Immature natural killer cell (primary cell): ENCODE results near the gene EBF4. TPM values are rescaled to one million over a fixed set of nuclear protein-coding genes. Genes with fewer than 3 reads are reported as not detected.
"Not testable (repeated sequence)": the region's sequence is repeated elsewhere in the genome, so short reads cannot be mapped to it uniquely, and the experiment has no call there.

ENCODE experiments used
- DNase-seq, 3 donors: peaks; one replicate each; pipeline ENCODE4 v3.0.0; 2022; ENCODE audit warnings: mixed read lengths in 1 of 3
- H3K27ac Mint-ChIP-seq, 6 donors: one replicate each; pipeline ENCODE4 v1.8.0; 2020; ENCODE audit warnings: mixed read lengths in 6 of 6, mild to moderate bottlenecking in 5 of 6, inconsistent platforms in 4 of 6, moderate library complexity in 3 of 6
- H3K27me3 Mint-ChIP-seq, 3 donors: one replicate each; pipeline ENCODE4 v1.8.0; 2020 to 2021; ENCODE audit warnings: low read depth in 3 of 3, mild to moderate bottlenecking in 3 of 3, mixed read lengths in 3 of 3, moderate library complexity in 3 of 3, inconsistent platforms in 1 of 3
- H3K36me3 Mint-ChIP-seq, 3 donors: one replicate each; pipeline ENCODE4 v1.8.0; 2020; ENCODE audit warnings: mixed read lengths in 3 of 3, inconsistent platforms in 2 of 3, mild to moderate bottlenecking in 2 of 3
- H3K4me1 Mint-ChIP-seq, 2 donors: one replicate each; pipeline ENCODE4 v1.8.0; 2020; ENCODE audit warnings: inconsistent platforms in 2 of 2, mild to moderate bottlenecking in 2 of 2, mixed read lengths in 2 of 2, moderate library complexity in 1 of 2
- H3K4me3 Mint-ChIP-seq, 5 donors: one replicate each; pipeline ENCODE4 v1.8.0; 2020; ENCODE audit warnings: mild to moderate bottlenecking in 5 of 5, mixed read lengths in 5 of 5, inconsistent platforms in 3 of 5, moderate library complexity in 3 of 5
- H3K9me3 Mint-ChIP-seq, 6 donors: one replicate each; pipeline ENCODE4 v1.8.0; 2020; ENCODE audit warnings: mild to moderate bottlenecking in 6 of 6, mixed read lengths in 6 of 6, inconsistent platforms in 4 of 6, moderate library complexity in 3 of 6
- polyA plus RNA-seq, 3 donors: library from polyadenylated mRNA; unstranded; fragments of 300-500 nt; fragmentation: Illumina TruSeq; gene quantifications; one replicate each; pipeline ENCODE4 v1.2.3, GENCODE V29; 2021

The EBF4 gene
- polyA plus RNA-seq, 3 donors from 2014 or later = 1.3 to 1.8 (median 1.7) TPM

DNA sequence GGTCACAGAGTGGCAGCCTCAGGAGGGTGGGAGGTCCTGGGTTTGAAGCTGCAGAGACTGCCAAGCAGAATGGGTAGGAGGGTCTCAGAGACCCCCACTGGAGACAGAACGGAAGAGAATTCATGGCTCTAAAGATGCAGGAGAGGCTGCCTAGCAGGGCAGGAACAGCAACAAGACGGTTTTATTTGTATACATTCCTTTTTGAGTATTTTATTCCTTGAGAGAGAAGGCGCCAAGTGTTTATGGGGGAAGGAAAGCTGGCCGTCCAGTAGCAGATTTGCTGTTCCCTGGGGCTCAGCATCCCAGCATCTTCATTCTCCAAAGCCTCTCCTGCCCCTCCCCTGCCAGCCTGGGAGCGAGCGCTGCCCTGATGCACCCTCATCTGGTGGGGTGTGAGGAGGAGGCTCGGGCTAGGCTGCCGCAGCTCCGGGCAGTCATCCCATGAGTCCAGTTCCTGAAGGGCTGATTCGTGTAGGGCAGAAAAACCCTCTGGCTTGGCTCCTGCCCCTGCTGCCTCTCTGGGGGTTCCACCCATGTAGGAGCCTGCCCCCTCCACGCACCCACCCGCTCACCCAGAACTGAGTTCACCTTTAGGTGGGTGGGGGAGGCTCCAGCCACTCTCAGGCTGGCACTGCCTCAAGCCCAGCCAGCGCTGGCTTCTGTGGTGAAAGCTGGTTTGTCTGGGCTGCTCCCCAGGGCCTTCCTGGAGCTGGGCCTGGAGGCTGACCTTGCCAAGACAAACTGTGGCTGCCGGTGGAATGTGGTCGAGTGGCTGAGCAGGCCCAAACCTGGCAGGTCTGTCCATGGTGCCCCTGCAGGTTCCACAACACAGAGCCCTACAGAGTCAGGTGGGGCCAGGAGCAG lies 75.4 kb downstream of the EBF4 start:
- Mint-ChIP-seq H3K36me3 (no peaks in the 10 kb centered on the region), H3K4me3 (no peak overlapping the region), H3K27ac (no peak overlapping the region), H3K9me3 (no peaks in the 10 kb centered on the region), H3K27me3 (peaks cover 2 to 8% (median 4%) of the 10 kb centered on the region in 3 donors), H3K4me1 (peaks cover 17 to 18% of the 10 kb centered on the region in 2 donors)
- DNase-seq = no peak

DNA sequence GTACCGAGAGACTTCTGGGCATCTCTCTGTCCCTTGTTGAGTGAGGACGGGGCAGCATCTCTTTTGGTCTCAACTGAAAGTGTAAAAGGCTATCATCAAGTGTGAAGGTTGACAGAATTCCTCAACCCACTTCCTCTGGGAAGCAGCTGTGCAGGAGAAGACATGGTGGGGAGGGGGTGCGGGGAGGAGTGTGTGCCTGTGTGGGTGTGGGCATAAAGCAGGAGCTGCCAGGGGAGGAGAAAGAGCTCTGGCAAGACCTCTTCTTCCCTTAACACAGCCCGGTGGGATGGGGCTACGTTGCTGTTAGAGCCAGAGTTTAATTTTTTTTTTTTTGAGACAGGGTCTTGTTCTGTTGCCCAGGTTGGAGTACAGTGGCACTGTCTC lies 76.0 kb downstream of the EBF4 start:
- H3K27me3 Mint-ChIP-seq = peaks cover 2 to 8% (median 4%) of the 10 kb centered on the region in 3 donors
- H3K4me3 Mint-ChIP-seq = no peak overlapping the region
- H3K9me3 Mint-ChIP-seq = no peaks in the 10 kb centered on the region
- peaks cover 17 to 18% of the 10 kb centered on the region in 2 donors for H3K4me1 Mint-ChIP-seq
- H3K27ac Mint-ChIP-seq = no peak overlapping the region
- DNase-seq = no peak
- H3K36me3 Mint-ChIP-seq = no peaks in the 10 kb centered on the region

DNA sequence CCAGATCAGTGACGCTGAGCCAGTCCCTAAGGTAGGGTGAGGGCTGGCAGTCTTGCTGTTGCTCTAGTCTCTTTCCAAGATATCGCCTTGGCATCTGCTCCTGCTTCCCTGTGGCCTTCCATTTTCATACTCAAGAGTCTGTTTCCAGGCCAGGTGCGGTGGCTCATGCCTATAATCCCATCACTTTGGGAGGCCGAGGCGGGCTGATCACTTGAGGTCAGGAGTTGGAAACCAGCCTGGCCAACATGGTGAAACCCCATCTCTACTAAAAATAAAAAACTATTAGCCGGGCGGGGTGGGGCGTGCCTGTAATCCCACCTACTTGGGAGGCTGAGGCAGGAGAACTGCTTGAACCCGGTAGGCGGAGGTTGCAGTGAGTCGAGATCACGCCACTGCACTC lies 77.5 kb downstream of the EBF4 start:
- DNase-seq, H3K27ac Mint-ChIP-seq, H3K9me3 Mint-ChIP-seq, H3K27me3 Mint-ChIP-seq, H3K4me3 Mint-ChIP-seq, H3K36me3 Mint-ChIP-seq: not testable (repeated sequence)
- peaks cover 17 to 18% of the 10 kb centered on the region in 2 donors for H3K4me1 Mint-ChIP-seq

DNA sequence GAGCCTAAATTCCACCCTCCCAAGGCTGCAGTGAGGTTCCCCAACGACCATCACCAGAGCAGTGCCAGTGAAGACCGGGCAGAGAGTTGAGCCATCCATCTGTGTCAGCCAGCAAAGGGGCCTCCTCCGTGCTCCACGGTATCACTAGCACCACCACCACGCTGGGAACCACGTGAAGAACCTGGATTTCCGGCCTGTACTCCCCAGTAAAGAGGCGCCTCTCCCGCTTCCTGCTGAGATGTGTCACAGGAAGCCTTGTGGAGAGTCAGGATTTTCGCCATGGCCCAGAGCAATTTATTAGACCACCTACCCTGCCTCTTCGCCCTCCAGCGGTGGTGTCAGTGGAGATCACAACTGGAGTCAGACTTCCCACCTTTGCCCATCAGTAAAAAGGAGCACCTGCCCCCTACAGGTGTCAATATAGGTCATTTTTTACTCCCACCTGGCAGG lies 79.1 kb downstream of the EBF4 start:
- peaks cover 2 to 8% (median 4%) of the 10 kb centered on the region in 3 donors for H3K27me3 Mint-ChIP-seq
- no peaks in the 10 kb centered on the region for H3K9me3 Mint-ChIP-seq
- H3K27ac Mint-ChIP-seq = peak overlapping the region in 3 of 6 donors; percentile 13 to 27 (median 18)
- DNase-seq = peak in 2 of 3 donors; percentile 17 to 28
- H3K36me3 Mint-ChIP-seq = no peaks in the 10 kb centered on the region
- H3K4me1 Mint-ChIP-seq = peaks cover 17 to 18% of the 10 kb centered on the region in 2 donors
- H3K4me3 Mint-ChIP-seq = peak overlapping the region in 4 of 5 donors; percentile 33 to 70 (median 60)

DNA sequence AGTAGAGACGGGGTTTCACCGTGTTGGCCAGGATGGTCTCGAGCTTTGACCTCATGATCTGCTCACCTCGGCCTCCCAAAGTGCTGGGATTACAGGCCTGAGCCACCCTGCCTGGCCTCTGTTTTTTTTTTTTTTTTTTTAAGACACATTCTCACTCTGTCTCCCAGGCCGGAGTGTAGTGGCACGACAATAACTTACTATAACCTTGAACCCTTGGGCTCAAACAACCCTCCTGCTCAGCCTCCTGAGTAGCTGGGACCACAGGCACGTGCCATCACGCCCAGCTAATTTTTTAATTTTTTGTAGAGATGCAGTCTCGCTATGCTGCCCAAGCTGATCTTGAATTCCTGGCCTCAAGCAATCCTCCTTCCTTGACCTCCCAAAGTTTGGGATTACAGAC lies 81.2 kb downstream of the EBF4 start:
- peaks cover 2 to 4% (median 2%) of the 10 kb centered on the region in 3 donors for H3K27me3 Mint-ChIP-seq
- no peaks in the 10 kb centered on the region for H3K36me3 Mint-ChIP-seq
- peaks cover 16 to 18% of the 10 kb centered on the region in 2 donors for H3K4me1 Mint-ChIP-seq
- H3K9me3 Mint-ChIP-seq = no peaks in the 10 kb centered on the region
- peak overlapping the region in 1 of 6 donors; percentile 35 for H3K27ac Mint-ChIP-seq
- no peak overlapping the region for H3K4me3 Mint-ChIP-seq
- no peak for DNase-seq

DNA sequence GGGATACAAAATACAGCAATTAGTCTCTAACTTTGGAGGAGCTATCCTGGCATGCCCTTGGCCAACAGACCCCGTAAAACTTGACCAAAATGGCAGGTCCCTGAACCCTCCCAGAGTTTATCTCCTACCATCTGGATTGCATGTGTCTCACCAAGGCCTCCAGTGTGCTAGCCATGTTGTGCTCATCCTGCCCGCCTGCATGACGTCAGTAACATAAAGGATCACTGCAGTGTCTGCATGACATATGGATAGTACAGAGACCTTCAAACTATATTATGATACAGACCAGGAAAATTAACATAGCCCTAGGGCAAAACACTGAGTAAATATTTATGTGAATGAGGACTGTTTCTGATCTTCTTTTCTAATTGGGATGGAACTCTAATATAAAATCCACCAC lies 82.6 kb downstream of the EBF4 start:
- DNase-seq = no peak
- Mint-ChIP-seq H3K4me3 (no peak overlapping the region), H3K36me3 (no peaks in the 10 kb centered on the region), H3K27ac (no peak overlapping the region), H3K9me3 (no peaks in the 10 kb centered on the region), H3K4me1 (peaks cover 14 to 18% of the 10 kb centered on the region in 2 donors), H3K27me3 (peaks cover 2 to 6% (median 5%) of the 10 kb centered on the region in 3 donors)

DNA sequence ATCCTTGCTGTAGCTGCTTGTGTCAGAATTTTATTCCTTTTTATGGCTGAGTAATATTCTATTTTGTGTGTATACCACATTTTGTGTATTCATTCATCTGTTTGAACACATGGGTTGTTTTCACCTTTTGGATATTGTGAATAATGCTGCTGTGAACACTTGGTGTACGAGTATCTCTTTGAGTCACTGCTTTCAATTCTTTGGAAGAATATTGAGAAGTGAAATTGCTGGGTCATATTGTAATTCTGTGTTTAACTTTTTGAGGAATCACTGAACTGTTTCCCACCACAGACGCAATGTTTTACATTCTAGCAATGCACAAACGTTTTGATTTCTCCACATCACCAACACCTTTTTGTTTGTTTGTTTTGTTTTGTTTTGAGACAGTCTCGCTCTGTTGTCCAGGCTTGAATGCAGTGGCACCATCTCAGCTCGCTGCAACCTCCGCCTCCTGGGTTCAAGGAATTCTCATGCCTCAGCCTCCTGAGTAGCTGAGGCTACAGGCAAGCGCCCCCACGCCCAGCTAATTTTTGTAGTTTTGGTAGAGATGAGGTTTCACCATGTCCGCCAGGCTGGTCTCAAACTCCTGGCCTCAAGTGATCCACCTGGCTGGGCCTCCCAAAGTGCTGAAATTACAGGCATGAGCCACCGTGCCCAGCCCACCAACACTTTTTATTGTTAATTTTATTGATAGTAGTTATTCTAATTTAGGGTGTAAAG lies 86.2 kb downstream of the EBF4 start:
- no peak for DNase-seq
- Mint-ChIP-seq H3K36me3 (no peaks in the 10 kb centered on the region), H3K4me3 (no peak overlapping the region), H3K4me1 (no peaks in the 10 kb centered on the region), H3K27me3 (peaks cover 3 to 10% (median 5%) of the 10 kb centered on the region in 3 donors), H3K9me3 (no peaks in the 10 kb centered on the region), H3K27ac (no peak overlapping the region)

DNA sequence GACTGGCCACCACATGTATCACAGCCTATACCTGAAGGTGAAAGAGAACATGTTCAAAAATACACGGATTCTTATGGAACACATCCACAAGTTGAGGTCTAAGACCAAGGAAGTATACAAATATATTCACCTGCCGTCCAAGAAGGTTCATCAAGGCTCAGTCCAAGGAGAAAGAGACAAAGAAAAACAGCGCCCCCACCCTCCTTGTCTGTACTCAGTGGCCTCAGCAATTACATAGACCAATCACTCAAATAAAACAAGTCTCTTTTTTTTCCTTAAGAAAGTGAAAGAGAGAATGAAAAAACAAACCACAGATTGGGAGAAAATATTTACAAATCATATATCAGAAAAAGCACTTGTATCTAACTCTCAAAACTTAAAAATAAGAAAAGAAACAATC lies 88.4 kb downstream of the EBF4 start:
- no peak for DNase-seq
- peaks cover 3 to 14% (median 5%) of the 10 kb centered on the region in 3 donors for H3K27me3 Mint-ChIP-seq
- H3K4me3 Mint-ChIP-seq = no peak overlapping the region
- H3K4me1 Mint-ChIP-seq = no peaks in the 10 kb centered on the region
- H3K36me3 Mint-ChIP-seq = no peaks in the 10 kb centered on the region
- H3K9me3 Mint-ChIP-seq = no peaks in the 10 kb centered on the region
- no peak overlapping the region for H3K27ac Mint-ChIP-seq

DNA sequence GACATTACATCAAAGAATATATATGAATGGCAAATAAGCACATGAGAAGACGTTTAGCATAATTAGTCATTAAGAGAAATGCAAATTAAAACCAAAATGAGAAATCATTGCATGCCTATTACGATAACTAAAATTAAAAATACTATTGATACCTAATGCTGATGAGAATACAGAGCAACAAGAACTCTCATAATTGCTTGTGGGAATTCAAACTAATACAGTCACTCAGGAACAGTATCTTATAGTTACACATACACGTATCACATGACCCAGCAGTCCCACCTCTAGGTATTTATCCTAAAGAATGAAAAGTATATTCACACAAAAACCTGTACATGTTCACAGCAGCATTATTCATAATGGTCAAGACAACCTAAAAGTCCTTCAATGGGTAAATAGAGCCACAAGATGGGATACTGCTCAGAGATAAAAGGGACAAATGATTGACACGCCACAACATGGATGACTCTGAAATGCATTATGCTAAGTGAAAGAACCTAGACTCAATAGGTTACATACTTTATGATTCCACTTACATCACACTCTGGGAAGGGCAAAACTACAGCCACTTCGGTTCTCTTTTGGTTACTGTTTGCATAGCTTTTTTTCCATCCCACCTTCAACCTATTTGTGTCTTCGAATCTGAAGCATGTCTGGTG lies 91.5 kb downstream of the EBF4 start:
- peaks cover 3 to 17% (median 6%) of the 10 kb centered on the region in 3 donors for H3K27me3 Mint-ChIP-seq
- H3K36me3 Mint-ChIP-seq = no peaks in the 10 kb centered on the region
- DNase-seq = no peak
- H3K4me3 Mint-ChIP-seq = no peak overlapping the region
- H3K4me1 Mint-ChIP-seq = no peaks in the 10 kb centered on the region
- peaks cover 0 to 1% (median 0%) of the 10 kb centered on the region in 6 donors for H3K9me3 Mint-ChIP-seq
- H3K27ac Mint-ChIP-seq = no peak overlapping the region

DNA sequence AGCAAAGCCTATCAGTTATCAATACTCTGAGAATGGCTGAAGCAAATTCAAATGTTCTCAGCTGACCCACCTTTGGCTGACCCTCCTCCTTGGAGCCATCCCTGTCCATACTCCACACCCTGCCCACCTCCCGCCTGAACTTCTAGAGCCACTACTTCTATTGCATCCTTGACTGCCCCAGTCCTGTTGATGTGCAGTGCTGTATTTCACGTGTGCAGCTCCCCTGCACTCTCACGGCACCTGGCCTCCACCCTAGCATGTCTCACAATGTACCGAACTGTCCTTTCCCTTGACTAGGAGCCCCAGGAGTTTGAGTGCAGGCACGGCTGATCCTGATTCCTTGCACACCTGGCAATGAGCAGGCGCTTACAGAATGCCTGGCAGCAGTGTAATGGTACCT lies 100.9 kb downstream of the EBF4 start:
- H3K36me3 Mint-ChIP-seq = peaks cover 0 to 4% (median 0%) of the 10 kb centered on the region in 3 donors
- H3K4me1 Mint-ChIP-seq = no peaks in the 10 kb centered on the region

DNA sequence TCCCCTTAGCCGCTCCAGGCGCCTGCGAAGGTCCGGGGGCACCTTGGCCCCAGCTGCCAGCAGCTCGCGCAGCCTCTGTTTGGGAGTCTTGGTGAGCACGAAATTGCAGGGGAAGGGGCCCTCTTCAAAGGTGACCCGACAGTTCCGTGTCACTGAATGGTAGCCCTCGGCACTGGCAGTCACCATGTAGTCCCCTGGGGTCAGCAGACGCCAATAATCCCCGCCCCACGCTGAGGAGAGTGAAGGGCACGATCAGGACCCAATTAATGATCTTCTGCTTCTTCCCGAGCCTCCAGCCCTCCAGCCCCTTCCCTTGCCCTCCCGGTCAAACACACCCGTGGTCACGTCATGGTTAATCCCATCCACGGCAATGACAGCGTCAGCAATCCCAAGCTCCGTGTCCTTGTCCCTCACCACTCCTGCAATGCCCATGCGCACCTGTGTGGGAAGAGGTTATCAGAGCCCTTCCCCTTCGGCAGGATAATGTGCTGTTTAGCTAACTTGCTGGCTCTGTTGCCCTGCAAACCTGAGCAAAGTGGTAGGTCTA lies 101.7 kb downstream of the EBF4 start:
- H3K27ac Mint-ChIP-seq = no peak overlapping the region
- no peaks in the 10 kb centered on the region for H3K9me3 Mint-ChIP-seq
- H3K27me3 Mint-ChIP-seq = peaks cover 7 to 10% (median 10%) of the 10 kb centered on the region in 3 donors
- H3K4me3 Mint-ChIP-seq = no peak overlapping the region
- H3K36me3 Mint-ChIP-seq = peaks cover 0 to 4% (median 0%) of the 10 kb centered on the region in 3 donors
- H3K4me1 Mint-ChIP-seq = peaks cover 0 to under 1% of the 10 kb centered on the region in 2 donors
- no peak for DNase-seq

More for the DNA sequence above, 100.9 kb downstream of the EBF4 start:
- H3K9me3 Mint-ChIP-seq = no peaks in the 10 kb centered on the region
- H3K4me3 Mint-ChIP-seq = no peak overlapping the region
- no peak overlapping the region for H3K27ac Mint-ChIP-seq
- no peak for DNase-seq
- H3K27me3 Mint-ChIP-seq = peaks cover 5 to 7% (median 6%) of the 10 kb centered on the region in 3 donors

DNA sequence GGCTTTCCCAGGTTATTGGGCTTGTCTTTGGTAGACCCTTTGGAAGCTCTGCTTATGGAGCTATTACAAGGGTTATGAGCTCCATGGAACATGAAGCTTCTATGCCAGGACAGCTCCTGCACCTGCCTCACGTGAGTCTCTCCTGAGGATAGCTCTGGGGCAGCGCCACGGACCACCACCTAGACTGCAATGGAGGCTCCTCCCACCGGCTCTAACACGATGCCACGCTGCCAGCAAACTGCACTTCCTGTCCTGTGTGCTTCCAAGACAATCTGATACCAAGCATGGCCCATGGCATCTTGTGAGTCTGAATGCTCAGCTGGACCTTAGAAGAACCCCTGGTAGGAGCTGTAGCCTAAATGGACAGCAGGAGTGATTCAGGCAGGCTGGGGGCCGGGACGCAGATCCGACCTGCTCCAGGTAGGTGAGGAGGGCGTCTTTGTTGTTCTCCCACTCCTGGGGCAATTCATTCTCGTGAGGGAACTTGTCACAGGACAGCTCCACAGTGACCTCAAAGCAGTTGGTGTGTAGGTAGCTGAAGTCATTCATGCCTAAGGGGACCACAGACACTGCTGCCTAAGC lies 102.4 kb downstream of the EBF4 start:
- DNase-seq = no peak
- Mint-ChIP-seq H3K27ac (no peak overlapping the region), H3K36me3 (peaks cover 0 to 4% (median 0%) of the 10 kb centered on the region in 3 donors), H3K27me3 (peaks cover 7 to 16% (median 12%) of the 10 kb centered on the region in 3 donors), H3K4me3 (no peak overlapping the region), H3K4me1 (peaks cover 6 to 8% of the 10 kb centered on the region in 2 donors), H3K9me3 (peaks cover 0 to under 1% (median 0%) of the 10 kb centered on the region in 6 donors)

DNA sequence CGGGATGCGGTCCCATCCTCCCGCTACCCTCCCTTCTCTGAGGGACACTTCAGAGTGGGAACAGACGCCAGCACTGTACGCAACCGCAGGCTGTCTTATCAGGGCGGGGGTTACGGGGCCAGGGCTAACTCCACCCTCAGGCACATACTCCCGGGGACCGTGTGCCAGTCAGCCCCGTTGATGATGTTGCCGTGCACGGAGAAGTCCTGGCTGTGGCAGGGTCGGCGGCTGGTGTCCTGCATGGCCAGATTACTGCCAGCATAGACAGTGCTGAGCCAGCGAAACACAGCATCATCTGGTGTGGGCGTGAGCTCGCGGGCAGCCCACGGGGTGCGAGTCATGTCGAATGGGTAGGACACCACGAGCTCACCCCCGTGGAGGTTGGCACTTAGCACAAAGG lies 102.9 kb downstream of the EBF4 start:
- peaks cover 0 to under 1% (median 0%) of the 10 kb centered on the region in 3 donors for H3K36me3 Mint-ChIP-seq
- no peak for DNase-seq

More for the DNA sequence above, 102.9 kb downstream of the EBF4 start:
- Mint-ChIP-seq H3K9me3 (peaks cover 0 to 2% (median 0%) of the 10 kb centered on the region in 6 donors), H3K4me3 (no peak overlapping the region), H3K27ac (no peak overlapping the region), H3K27me3 (peaks cover 4 to 15% (median 14%) of the 10 kb centered on the region in 3 donors), H3K4me1 (peaks cover 10% of the 10 kb centered on the region in 2 donors)
